ENCODE data around the gene CALHM4.
"Not testable (repeated sequence)": the region's sequence is repeated elsewhere in the genome, so short reads cannot be mapped to it uniquely, and the experiment has no call there.

The CALHM4 gene

DNA sequence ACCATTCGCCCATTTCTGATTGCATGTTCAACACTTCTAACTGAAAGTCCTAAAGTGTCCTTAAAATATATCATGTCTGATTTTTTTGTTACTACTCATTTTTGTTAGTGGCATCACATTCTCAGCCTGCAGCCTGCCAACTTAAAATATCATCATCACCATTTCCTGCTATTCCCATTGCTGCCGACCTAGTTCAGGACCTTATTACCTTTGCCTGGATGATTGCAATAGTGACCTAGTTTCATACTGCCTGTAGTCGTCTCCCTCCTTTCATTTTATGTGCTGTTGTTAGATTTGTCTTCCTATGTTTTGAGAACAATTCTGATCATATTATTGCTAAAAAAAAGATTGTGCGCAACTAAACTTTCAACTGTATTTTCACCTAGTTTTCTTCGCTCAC is 23.9 kb downstream of the CALHM4 start:
- no peak for DNase-seq (ENCODE audit: low read depth in 2 of 2)

GRCh38 chr6:116578335-116578734 is 24.8 kb downstream of the CALHM4 start:
- DNase-seq (ENCODE audit: low read depth in 2 of 2): no peak

DNA sequence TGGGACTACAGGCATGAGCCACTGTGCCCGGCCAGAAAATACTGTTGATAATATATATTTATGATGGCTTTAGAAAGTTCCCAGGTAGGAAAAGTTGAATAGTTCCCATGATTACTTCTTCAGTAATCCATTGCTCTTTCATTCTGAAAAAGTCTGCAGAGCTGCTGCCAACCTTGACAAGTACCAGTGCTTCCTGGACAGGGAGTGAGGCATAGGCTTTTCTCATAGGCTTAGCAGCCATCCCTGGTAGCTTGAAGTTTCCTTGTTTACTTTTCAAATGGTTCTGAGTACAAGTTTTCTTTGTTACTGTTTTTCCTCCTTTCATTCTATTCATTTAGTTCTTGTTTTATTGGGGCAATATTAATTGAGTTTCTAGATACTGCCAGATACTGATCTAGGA is 25.6 kb downstream of the CALHM4 start:
- no peak for DNase-seq (ENCODE audit: low read depth in 2 of 2)

DNA sequence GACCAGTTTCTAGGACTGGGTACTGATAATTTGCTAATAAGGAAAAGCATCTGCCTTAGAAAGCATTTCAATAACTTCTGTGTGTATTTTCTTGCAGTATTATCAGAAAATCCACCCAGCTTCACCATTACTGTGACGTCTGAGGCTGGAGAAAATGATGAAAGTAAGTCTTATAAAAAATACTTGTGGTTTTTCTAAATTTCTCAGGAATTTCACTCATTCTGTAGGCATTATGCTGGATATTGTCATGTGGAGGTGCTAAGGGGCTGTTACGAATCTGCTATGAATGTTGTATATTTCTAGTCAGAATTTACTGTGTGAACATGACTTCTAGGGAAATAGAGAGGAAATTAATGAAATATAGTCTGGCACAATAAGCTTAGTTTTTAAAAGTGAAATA is 26.6 kb downstream of the CALHM4 start:
- no peak for DNase-seq (ENCODE audit: low read depth in 2 of 2)

DNA sequence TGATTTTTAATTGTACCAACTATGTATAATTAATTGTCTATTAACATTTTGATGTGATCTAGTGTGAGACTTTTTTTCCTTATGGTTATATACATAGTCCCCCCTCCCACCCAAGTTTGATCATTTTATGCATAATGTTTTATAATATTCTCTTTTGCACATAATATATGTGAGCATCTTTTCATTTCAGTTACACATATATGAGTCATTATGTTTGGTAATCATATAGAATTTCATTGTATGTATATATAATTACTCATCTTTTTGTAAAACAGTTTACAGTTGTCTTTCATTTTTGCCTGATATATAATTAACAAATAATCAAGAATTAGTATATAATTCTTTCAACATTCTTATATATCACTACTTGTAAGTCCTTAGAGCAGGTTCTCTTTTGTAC is 32.7 kb downstream of the CALHM4 start:
- no peak for DNase-seq (ENCODE audit: low read depth in 2 of 2)

DNA sequence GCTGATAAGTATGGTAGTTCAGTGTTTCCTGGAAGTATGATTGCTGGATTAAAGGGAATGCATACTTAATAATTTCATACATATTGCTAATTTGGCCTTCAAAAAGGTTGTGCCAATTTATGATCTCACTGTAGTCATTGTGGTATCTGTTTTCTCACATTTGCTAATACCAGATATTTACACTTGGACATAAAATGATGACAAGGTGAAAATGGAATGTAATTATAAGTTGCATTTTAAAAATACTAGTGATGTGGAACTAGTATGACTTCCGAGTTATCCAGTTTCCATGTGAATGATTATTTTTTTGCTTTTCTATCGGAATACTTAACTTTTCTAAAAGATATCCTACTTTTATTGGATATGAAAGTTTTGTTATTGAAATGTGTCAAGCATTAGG is 33.2 kb downstream of the CALHM4 start:
- DNase-seq (ENCODE audit: low read depth in 2 of 2): no peak

- no peak for DNase-seq (ENCODE audit: low read depth in 2 of 2)
These were observed 41.7 kb downstream of the CALHM4 start for GRCh38 chr6:116595247-116595646.

- no peak for DNase-seq (ENCODE audit: low read depth in 2 of 2)
These were observed 43.3 kb downstream of the CALHM4 start for GRCh38 chr6:116596815-116597214.

DNA sequence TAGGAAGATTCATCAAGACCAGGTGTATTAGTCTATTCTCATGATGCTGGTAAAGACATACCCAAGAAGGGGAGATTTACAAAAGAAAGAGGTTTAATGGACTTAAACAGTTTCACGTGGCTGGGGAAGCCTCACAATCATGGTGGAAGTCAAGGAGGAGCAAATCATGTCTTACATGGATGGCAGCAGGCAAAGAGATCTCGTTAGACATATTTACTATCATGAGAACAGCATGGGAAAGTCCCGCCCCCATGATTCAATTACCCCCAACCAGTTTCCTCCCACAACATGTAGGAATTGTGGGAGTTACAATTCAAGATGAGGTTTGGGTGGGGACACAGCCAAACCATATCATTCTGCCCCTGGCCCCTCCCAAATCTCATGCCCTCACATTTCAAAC is 50.4 kb downstream of the CALHM4 start:
- DNase-seq (ENCODE audit: low read depth in 2 of 2): not testable (repeated sequence)

- not testable (repeated sequence) for DNase-seq (ENCODE audit: low read depth in 2 of 2)
These were observed 51.3 kb downstream of the CALHM4 start for GRCh38 chr6:116604868-116605267.

GRCh38 chr6:116605935-116606334 is 52.4 kb downstream of the CALHM4 start:
- no peak for DNase-seq (ENCODE audit: low read depth in 2 of 2)

Data from stimulated activated CD4-positive, alpha-beta T cell treated with anti-CD3 and anti-CD28 coated beads, Interleukin-12 subunit alpha, Interleukin-12 subunit beta, amount 100 ng/mL, for 24 hours (primary cell).